ENCODE measurements around the gene MYO1C. TPM values are rescaled to one million over a fixed set of nuclear protein-coding genes. Genes with fewer than 3 reads are reported as not detected.

The MYO1C gene
- total and polyA plus RNA-seq, 9 of the 15 experiments (the other 6 are each of a cell fraction or from before 2014, with no cell fraction given), result 0.46 to 32.5 (median 11.6) TPM

- peak; percentile 33; the same call in 1 of the 2 replicates for TF ChIP-seq ZBTB40 (IDR thresholded peaks at IDR 0.05)
- TF ChIP-seq ZBTB40 (CRISPR knock-in tag; IDR thresholded peaks at IDR 0.05), result no peak
- TF ChIP-seq ETS2 (tag; IDR thresholded peaks at IDR 0.05; ENCODE audit: borderline replicate concordance, poor library complexity, severe bottlenecking), result no peak
- no peak for TF ChIP-seq TGIF2 (CRISPR knock-in tag; IDR thresholded peaks at IDR 0.05)
- TF ChIP-seq BACH1 (tag; IDR thresholded peaks at IDR 0.05), result peak; percentile 60; the same call in 1 of the 2 replicates
- peak; percentile 74 for TF ChIP-seq BCOR (IDR thresholded peaks at IDR 0.05)
- TF ChIP-seq GATAD2B (IDR thresholded peaks at IDR 0.05; ENCODE audit: borderline replicate concordance), result peak; percentile 73; the same call in 1 of the 2 replicates
- TF ChIP-seq C11orf30 (IDR thresholded peaks at IDR 0.05; ENCODE audit: low read depth), result peak; percentile 82
- peak; percentile 90 for TF ChIP-seq ZNF316 (IDR thresholded peaks at IDR 0.05)
- TF ChIP-seq MAFG (tag; conservative IDR thresholded peaks at IDR 0.05), result peak; percentile 86
- TF ChIP-seq NUFIP1 (IDR thresholded peaks at IDR 0.05; ENCODE audit: partially characterized antibody), result no peak
- TF ChIP-seq, protein P1, sequence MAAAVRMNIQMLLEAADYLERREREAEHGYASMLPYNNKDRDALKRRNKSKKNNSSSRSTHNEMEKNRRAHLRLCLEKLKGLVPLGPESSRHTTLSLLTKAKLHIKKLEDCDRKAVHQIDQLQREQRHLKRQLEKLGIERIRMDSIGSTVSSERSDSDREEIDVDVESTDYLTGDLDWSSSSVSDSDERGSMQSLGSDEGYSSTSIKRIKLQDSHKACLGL (CRISPR knock-in tag; IDR thresholded peaks at IDR 0.05; ENCODE audit: borderline replicate concordance, poor library complexity, severe bottlenecking), result no peak
- TF ChIP-seq, protein P2, sequence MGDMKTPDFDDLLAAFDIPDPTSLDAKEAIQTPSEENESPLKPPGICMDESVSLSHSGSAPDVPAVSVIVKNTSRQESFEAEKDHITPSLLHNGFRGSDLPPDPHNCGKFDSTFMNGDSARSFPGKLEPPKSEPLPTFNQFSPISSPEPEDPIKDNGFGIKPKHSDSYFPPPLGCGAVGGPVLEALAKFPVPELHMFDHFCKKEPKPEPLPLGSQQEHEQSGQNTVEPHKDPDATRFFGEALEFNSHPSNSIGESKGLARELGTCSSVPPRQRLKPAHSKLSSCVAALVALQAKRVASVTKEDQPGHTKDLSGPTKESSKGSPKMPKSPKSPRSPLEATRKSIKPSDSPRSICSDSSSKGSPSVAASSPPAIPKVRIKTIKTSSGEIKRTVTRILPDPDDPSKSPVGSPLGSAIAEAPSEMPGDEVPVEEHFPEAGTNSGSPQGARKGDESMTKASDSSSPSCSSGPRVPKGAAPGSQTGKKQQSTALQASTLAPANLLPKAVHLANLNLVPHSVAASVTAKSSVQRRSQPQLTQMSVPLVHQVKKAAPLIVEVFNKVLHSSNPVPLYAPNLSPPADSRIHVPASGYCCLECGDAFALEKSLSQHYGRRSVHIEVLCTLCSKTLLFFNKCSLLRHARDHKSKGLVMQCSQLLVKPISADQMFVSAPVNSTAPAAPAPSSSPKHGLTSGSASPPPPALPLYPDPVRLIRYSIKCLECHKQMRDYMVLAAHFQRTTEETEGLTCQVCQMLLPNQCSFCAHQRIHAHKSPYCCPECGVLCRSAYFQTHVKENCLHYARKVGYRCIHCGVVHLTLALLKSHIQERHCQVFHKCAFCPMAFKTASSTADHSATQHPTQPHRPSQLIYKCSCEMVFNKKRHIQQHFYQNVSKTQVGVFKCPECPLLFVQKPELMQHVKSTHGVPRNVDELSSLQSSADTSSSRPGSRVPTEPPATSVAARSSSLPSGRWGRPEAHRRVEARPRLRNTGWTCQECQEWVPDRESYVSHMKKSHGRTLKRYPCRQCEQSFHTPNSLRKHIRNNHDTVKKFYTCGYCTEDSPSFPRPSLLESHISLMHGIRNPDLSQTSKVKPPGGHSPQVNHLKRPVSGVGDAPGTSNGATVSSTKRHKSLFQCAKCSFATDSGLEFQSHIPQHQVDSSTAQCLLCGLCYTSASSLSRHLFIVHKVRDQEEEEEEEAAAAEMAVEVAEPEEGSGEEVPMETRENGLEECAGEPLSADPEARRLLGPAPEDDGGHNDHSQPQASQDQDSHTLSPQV (IDR thresholded peaks at IDR 0.05), result peak; percentile 55; the same call in 1 of the 2 replicates
- peak; percentile 69 for TF ChIP-seq MAFF (IDR thresholded peaks at IDR 0.05; ENCODE audit: low read length)
- TF ChIP-seq NFATC3 (IDR thresholded peaks at IDR 0.05), result 0 out of 2 replicates have a peak, but pooled peaks have one; percentile 25
Observed at GRCh38 chr17:1438593-1439083, 53.8 kb downstream of the MYO1C start (continued).
